ENCODE measurements around the gene CHMP4A. TPM values are rescaled to one million over a fixed set of nuclear protein-coding genes. Genes with fewer than 3 reads are reported as not detected.

The CHMP4A gene
- total RNA-seq, 1 experiment from 2014 or later, result 56.7 TPM

DNA sequence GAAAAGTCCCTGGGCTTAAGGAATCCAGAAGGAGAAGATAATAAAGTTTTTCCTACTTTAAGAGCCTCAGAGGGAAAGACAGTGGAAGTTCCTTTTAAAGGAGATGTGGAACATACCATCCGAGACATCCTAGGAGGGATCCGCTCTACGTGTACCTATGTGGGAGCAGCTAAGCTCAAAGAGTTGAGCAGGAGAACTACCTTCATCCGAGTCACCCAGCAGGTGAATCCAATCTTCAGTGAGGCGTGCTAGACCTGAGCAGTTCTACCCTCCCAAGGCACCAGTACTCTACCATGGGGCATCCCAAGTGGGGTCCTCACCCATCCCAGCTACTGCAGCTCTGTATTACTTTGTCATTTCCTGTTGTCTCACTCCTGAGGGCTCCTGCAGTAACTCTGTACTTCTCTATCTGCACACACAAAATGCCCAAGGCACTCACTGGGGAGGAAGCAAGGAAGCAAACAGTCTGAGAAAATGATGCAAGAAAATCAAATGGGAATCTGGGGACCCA lies 25.3 kb upstream of the CHMP4A start:
- no peaks in the 10 kb centered on the region for H3K9me3 ChIP-seq (ENCODE audit: low read depth, low read length, poor library complexity, severe bottlenecking)
- no peak overlapping the region for H3K4me3 ChIP-seq (ENCODE audit: low read depth, low read length, poor library complexity, severe bottlenecking)
- no peak for TF ChIP-seq EZH2 (IDR thresholded peaks at IDR 0.05; ENCODE audit: borderline replicate concordance, low read depth, low read length, poor library complexity, severe bottlenecking)
- TF ChIP-seq, protein P1, sequence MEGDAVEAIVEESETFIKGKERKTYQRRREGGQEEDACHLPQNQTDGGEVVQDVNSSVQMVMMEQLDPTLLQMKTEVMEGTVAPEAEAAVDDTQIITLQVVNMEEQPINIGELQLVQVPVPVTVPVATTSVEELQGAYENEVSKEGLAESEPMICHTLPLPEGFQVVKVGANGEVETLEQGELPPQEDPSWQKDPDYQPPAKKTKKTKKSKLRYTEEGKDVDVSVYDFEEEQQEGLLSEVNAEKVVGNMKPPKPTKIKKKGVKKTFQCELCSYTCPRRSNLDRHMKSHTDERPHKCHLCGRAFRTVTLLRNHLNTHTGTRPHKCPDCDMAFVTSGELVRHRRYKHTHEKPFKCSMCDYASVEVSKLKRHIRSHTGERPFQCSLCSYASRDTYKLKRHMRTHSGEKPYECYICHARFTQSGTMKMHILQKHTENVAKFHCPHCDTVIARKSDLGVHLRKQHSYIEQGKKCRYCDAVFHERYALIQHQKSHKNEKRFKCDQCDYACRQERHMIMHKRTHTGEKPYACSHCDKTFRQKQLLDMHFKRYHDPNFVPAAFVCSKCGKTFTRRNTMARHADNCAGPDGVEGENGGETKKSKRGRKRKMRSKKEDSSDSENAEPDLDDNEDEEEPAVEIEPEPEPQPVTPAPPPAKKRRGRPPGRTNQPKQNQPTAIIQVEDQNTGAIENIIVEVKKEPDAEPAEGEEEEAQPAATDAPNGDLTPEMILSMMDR (conservative IDR thresholded peaks at IDR 0.05; ENCODE audit: low read depth, low read length), result no peak
- DNase-seq (ENCODE audit: low spot score), result no peak
- no peaks in the 10 kb centered on the region for H3K27me3 ChIP-seq (replicated peaks; ENCODE audit: insufficient read depth, low read depth, low read length, poor library complexity)
- peaks cover 60% of the 10 kb centered on the region for H3K36me3 ChIP-seq (ENCODE audit: insufficient read depth, low read length, poor library complexity, severe bottlenecking)
- BruUV-seq (replicated peaks), result no TSS peak
- CTCF ChIA-PET, result interaction anchor here (1.4 kb wide), 1 partner anchor 59 kb away, joined by 4 read pairs; no protein-coding TSS in a partner anchor
- H3K27ac ChIP-seq (ENCODE audit: low read depth, low read length, poor library complexity, severe bottlenecking), result no peak overlapping the region
- peaks cover 17% of the 10 kb centered on the region for H3K4me1 ChIP-seq (ENCODE audit: insufficient read depth, low read length, poor library complexity, severe bottlenecking)
- POLR2A ChIA-PET (ENCODE audit: low non-redundant PET), result no interaction called here
- intact Hi-C loops (cut with micrococcal nuclease; ENCODE audit: unreplicated experiment), result no loop called here

DNA sequence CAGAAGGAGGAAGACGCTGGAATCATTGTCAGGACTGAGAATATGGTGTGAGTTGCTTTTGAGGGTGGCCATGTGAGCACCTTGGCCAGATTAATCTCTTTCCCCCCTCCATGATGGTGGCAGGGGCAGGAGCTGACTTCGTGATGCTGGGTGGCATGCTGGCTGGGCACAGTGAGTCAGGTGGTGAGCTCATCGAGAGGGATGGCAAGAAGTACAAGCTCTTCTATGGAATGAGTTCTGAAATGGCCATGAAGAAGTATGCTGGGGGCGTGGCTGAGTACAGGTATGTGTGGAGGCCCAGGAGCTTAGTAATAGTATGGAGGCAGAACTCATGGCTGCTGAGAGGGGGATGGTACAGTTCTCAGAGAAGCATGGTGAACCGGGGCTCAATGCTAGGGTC lies 24.8 kb upstream of the CHMP4A start:
- no TSS peak for BruUV-seq (replicated peaks)
- H3K4me3 ChIP-seq (ENCODE audit: low read depth, low read length, poor library complexity, severe bottlenecking), result no peak overlapping the region
- no peak for DNase-seq (ENCODE audit: low spot score)
- ChIA-PET POLR2A (ENCODE audit: low non-redundant PET) (no interaction called here), CTCF (interaction anchor here (1.4 kb wide), 1 partner anchor 59 kb away, joined by 4 read pairs; no protein-coding TSS in a partner anchor)
- peaks cover 60% of the 10 kb centered on the region for H3K36me3 ChIP-seq (ENCODE audit: insufficient read depth, low read length, poor library complexity, severe bottlenecking)
- no peaks in the 10 kb centered on the region for H3K9me3 ChIP-seq (ENCODE audit: low read depth, low read length, poor library complexity, severe bottlenecking)
- no peak overlapping the region for H3K27ac ChIP-seq (ENCODE audit: low read depth, low read length, poor library complexity, severe bottlenecking)
- TF ChIP-seq EZH2 (IDR thresholded peaks at IDR 0.05; ENCODE audit: borderline replicate concordance, low read depth, low read length, poor library complexity, severe bottlenecking), result no peak
- TF ChIP-seq, protein P1 (conservative IDR thresholded peaks at IDR 0.05; ENCODE audit: low read depth, low read length), result no peak
- H3K4me1 ChIP-seq (ENCODE audit: insufficient read depth, low read length, poor library complexity, severe bottlenecking), result peaks cover 16% of the 10 kb centered on the region
- intact Hi-C loops (cut with micrococcal nuclease; ENCODE audit: unreplicated experiment), result no loop called here
- H3K27me3 ChIP-seq (replicated peaks; ENCODE audit: insufficient read depth, low read depth, low read length, poor library complexity), result no peaks in the 10 kb centered on the region

DNA sequence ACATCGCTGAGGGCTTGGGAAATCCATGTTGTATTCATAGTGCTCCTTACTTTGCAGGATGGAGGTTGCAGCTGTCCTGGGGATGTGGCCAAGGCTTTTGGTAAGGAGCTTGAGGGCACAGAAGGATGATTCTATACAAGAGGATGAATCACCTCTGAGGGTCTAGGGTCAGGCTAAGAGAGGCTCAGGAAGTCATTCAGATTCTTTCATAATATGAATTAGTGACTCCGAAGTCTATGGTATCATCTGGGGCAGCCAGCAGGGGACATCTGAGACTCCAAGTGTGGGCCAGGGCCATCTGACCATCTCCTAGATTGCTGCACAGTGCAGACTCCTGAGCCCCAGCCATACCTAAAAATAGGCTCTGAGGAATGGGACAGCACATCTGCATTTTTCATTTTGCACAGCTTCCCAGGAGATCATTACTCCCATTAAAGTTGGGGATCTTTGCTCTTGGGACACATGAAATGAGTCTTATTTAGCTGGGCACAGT lies 24.2 kb upstream of the CHMP4A start:
- POLR2A ChIA-PET (ENCODE audit: low non-redundant PET), result no interaction called here
- Histone ChIP-seq H3K4me3 (ENCODE audit: low read depth, low read length, poor library complexity, severe bottlenecking) (no peak overlapping the region), H3K27ac (ENCODE audit: low read depth, low read length, poor library complexity, severe bottlenecking) (no peak overlapping the region), H3K27me3 (replicated peaks; ENCODE audit: insufficient read depth, low read depth, low read length, poor library complexity) (no peaks in the 10 kb centered on the region), H3K4me1 (ENCODE audit: insufficient read depth, low read length, poor library complexity, severe bottlenecking) (peaks cover 13% of the 10 kb centered on the region), H3K9me3 (ENCODE audit: low read depth, low read length, poor library complexity, severe bottlenecking) (no peaks in the 10 kb centered on the region), H3K36me3 (ENCODE audit: insufficient read depth, low read length, poor library complexity, severe bottlenecking) (peaks cover 60% of the 10 kb centered on the region)
- CTCF ChIA-PET, result interaction anchor here (1.4 kb wide), 1 partner anchor 60 kb away, joined by 4 read pairs; no protein-coding TSS in a partner anchor
- intact Hi-C loops (cut with micrococcal nuclease; ENCODE audit: unreplicated experiment), result no loop called here
- no peak for TF ChIP-seq EZH2 (IDR thresholded peaks at IDR 0.05; ENCODE audit: borderline replicate concordance, low read depth, low read length, poor library complexity, severe bottlenecking)
- TF ChIP-seq, protein P1 (conservative IDR thresholded peaks at IDR 0.05; ENCODE audit: low read depth, low read length), result no peak
- no peak for DNase-seq (ENCODE audit: low spot score)
- no TSS peak for BruUV-seq (replicated peaks)
